Loucy (cell line): ENCODE data around the gene TBX5.

Source experiments
- H2AFZ ChIP-seq: fragments of 200-600 bp; sonication (generic); 2 replicates; pipeline ENCODE4 v1.6.0; 2016; ENCODE audit warnings: antibody characterized with exemption, mild to moderate bottlenecking, low read length, moderate library complexity
- H3F3A ChIP-seq: fragments of 200-600 bp; 2 replicates; pipeline ENCODE4 v1.6.0; 2016; ENCODE audit warnings: antibody characterized with exemption, low read depth, mild to moderate bottlenecking
- H3K27me3 ChIP-seq: fragments of 200-600 bp; sonication (generic); 2 replicates; pipeline ENCODE4 v1.6.1; 2014; ENCODE audit warnings: low read length, mild to moderate bottlenecking; ENCODE audit not compliant: insufficient read depth, poor library complexity, severe bottlenecking
- H3K36me3 ChIP-seq: fragments of 200-600 bp; sonication (generic); 2 replicates; pipeline ENCODE4 v1.6.1; 2016; ENCODE audit warnings: low read length; ENCODE audit not compliant: insufficient read depth
- H3K4me1 ChIP-seq: fragments of 200-600 bp; sonication (generic); 2 replicates; pipeline ENCODE4 v1.5.1; 2014; ENCODE audit warnings: low read length, mild to moderate bottlenecking; ENCODE audit not compliant: insufficient read depth, poor library complexity, severe bottlenecking
- H3K4me2 ChIP-seq: fragments of 200-600 bp; sonication (generic); 2 replicates; pipeline ENCODE4 v1.6.0; 2014; ENCODE audit warnings: antibody characterized with exemption, low read length, low read depth, mild to moderate bottlenecking; ENCODE audit not compliant: poor library complexity, severe bottlenecking
- H3K4me3 ChIP-seq: fragments of 200-600 bp; sonication (generic); 2 replicates; pipeline ENCODE4 v1.5.1; 2014; ENCODE audit warnings: low read length, mild to moderate bottlenecking, mixed read lengths; ENCODE audit not compliant: poor library complexity, severe bottlenecking
- H3K79me2 ChIP-seq: fragments of 200-600 bp; sonication (generic); 2 replicates; pipeline ENCODE4 v1.6.1; 2014; ENCODE audit warnings: low read length; ENCODE audit not compliant: insufficient read depth
- H3K9ac ChIP-seq: fragments of 200-600 bp; sonication (generic); 2 replicates; pipeline ENCODE4 v1.6.0; 2014; ENCODE audit warnings: mild to moderate bottlenecking, low read depth, low read length, moderate library complexity; ENCODE audit not compliant: poor library complexity, severe bottlenecking
- H3K9me2 ChIP-seq: fragments of 200-600 bp; sonication (generic); replicated peaks from 2 replicates; pipeline ENCODE4 v1.6.1; 2016; ENCODE audit warnings: low read depth, low read length, mixed read lengths
- H3K9me3 ChIP-seq: fragments of 200-600 bp; sonication (generic); 2 replicates; pipeline ENCODE4 v1.6.1; 2014; ENCODE audit warnings: mild to moderate bottlenecking, antibody characterized with exemption, low read length, low read depth; ENCODE audit not compliant: insufficient read depth
- H4K20me1 ChIP-seq: fragments of 200-600 bp; sonication (generic); 2 replicates; pipeline ENCODE4 v1.6.0; 2014; ENCODE audit warnings: antibody characterized with exemption, low read length, mild to moderate bottlenecking; ENCODE audit not compliant: insufficient read depth, poor library complexity, severe bottlenecking
- EZH2phosphoT487 ChIP-seq: fragments of 200-600 bp; IDR thresholded peaks from 2 replicates; pipeline ENCODE4 v1.6.1; 2018; ENCODE audit warnings: antibody characterized with exemption, mild to moderate bottlenecking, moderate library complexity, borderline replicate concordance
- TF ChIP-seq, protein P1 (sequence below): fragments of 200-600 bp; sonication (generic); conservative IDR thresholded peaks from 2 replicates; pipeline ENCODE4 v1.5.1; 2014; ENCODE audit warnings: mild to moderate bottlenecking, antibody characterized with exemption, low read length

The TBX5 gene

DNA sequence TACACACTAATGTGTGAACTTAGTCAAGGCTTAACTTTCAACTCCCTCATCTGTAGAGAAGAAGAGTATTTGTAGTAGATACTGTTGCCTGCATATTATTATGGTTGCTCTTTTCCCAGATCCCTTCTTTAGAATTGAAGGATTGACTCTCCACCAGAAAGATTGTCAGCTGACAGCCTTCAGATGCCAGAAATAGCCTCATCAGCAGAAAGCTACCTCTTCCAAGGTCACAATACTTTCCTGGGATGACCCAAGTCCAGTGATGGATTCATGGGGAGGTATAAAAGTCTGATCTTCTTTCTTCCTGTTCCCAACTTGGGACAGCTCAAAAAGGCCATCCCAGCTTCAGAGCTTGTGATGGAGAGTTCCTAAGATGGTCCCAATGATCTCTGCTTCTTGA lies 78.2 kb downstream of the TBX5 start:
- H3K4me1 ChIP-seq = no peaks in the 10 kb centered on the region
- H3K36me3 ChIP-seq = no peaks in the 10 kb centered on the region
- no peak overlapping the region for H3K9ac ChIP-seq
- no peaks in the 10 kb centered on the region; the same call in 1 of the 2 replicates for H3K9me3 ChIP-seq
- H3F3A ChIP-seq = no peaks in the 10 kb centered on the region
- H3K27me3 ChIP-seq = no peaks in the 10 kb centered on the region
- H4K20me1 ChIP-seq = no peaks in the 10 kb centered on the region
- H2AFZ ChIP-seq = no peak overlapping the region
- no peaks in the 10 kb centered on the region for H3K9me2 ChIP-seq
- no peak overlapping the region for H3K4me3 ChIP-seq
- no peaks in the 10 kb centered on the region for H3K79me2 ChIP-seq
- no peak overlapping the region for H3K4me2 ChIP-seq
- TF ChIP-seq, protein P1, sequence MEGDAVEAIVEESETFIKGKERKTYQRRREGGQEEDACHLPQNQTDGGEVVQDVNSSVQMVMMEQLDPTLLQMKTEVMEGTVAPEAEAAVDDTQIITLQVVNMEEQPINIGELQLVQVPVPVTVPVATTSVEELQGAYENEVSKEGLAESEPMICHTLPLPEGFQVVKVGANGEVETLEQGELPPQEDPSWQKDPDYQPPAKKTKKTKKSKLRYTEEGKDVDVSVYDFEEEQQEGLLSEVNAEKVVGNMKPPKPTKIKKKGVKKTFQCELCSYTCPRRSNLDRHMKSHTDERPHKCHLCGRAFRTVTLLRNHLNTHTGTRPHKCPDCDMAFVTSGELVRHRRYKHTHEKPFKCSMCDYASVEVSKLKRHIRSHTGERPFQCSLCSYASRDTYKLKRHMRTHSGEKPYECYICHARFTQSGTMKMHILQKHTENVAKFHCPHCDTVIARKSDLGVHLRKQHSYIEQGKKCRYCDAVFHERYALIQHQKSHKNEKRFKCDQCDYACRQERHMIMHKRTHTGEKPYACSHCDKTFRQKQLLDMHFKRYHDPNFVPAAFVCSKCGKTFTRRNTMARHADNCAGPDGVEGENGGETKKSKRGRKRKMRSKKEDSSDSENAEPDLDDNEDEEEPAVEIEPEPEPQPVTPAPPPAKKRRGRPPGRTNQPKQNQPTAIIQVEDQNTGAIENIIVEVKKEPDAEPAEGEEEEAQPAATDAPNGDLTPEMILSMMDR = no peak
- TF ChIP-seq EZH2phosphoT487 = no peak

DNA sequence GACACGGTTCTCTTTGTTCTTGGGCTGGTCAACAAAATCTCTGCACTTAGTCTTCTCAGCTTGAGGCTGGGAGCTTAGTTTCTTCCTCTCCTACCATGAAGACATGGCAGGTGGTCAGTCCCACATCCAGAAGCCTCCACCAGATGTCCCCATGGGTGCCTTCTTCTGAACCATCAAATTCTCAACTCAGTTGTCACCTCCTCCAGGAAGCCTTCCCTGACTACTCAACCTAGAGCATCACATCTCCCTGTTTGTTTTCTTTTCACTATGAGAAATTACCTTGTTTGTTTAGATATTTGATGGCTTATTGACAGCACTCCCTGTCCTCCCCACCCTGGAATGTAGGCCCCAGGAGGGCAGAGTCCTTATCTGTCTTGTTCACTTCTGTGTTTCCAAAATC lies 84.4 kb downstream of the TBX5 start:
- TF ChIP-seq EZH2phosphoT487 = no peak
- Histone ChIP-seq H3K79me2 (no peaks in the 10 kb centered on the region), H3K4me1 (no peaks in the 10 kb centered on the region), H3K4me2 (no peak overlapping the region), H3K9me2 (no peaks in the 10 kb centered on the region), H2AFZ (no peak overlapping the region), H3F3A (no peaks in the 10 kb centered on the region), H3K4me3 (no peak overlapping the region), H3K27me3 (no peaks in the 10 kb centered on the region), H3K9me3 (no peaks in the 10 kb centered on the region), H3K9ac (no peak overlapping the region), H4K20me1 (no peaks in the 10 kb centered on the region), H3K36me3 (no peaks in the 10 kb centered on the region)

DNA sequence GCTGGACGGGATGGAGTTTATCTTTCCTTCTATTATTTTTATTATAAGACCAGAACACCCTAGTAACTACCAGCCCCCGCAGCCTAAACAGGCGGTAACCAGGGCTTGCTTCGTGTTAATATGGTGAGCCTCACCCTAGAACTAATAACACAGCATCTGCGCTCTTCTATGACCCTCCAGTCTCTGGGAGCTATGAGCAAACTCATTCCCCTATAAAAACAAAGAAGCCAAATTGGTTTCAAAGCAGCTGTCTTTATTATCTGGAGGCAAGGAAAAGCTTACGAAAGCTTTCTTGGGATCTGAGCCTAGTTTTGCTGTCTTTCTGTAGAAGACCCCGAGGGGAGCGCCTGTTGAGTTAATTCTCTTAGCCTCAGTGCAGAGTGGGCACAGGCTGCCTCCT lies 85.0 kb downstream of the TBX5 start:
- H3K4me3 ChIP-seq = no peak overlapping the region
- no peak overlapping the region for H3K9ac ChIP-seq

DNA sequence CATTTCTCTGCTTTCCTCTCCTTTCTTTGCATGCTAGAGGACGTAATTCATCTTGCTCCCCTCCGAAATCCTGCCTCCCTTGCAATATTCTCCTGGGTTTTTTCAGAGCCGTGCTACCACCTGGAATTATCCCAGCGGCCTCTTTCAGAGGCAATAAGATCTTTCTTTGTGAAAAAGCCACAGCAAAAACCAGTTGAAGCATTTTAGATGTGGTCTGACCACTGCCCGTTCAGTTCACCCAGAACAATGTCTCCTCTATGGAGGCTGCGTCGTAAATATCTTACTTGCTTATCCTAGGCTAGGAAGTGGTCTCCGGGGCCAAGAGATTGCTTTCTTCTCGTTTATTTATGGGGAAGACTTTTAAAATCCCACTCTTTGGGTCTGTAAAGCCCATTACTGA lies 85.8 kb downstream of the TBX5 start:
- H3K9ac ChIP-seq = no peak overlapping the region
- no peaks in the 10 kb centered on the region for H3K36me3 ChIP-seq
- no peaks in the 10 kb centered on the region for H3K79me2 ChIP-seq
- H4K20me1 ChIP-seq = no peaks in the 10 kb centered on the region
- H3K9me3 ChIP-seq = no peaks in the 10 kb centered on the region
- no peak for TF ChIP-seq EZH2phosphoT487
- TF ChIP-seq, protein P1 = no peak
- H3F3A ChIP-seq = no peaks in the 10 kb centered on the region
- H3K9me2 ChIP-seq = no peaks in the 10 kb centered on the region
- no peaks in the 10 kb centered on the region for H3K4me1 ChIP-seq
- H3K4me3 ChIP-seq = no peak overlapping the region
- H3K27me3 ChIP-seq = no peaks in the 10 kb centered on the region
- no peak overlapping the region for H3K4me2 ChIP-seq
- no peak overlapping the region for H2AFZ ChIP-seq

More for the DNA sequence above, 85.0 kb downstream of the TBX5 start:
- Histone ChIP-seq H3K9me2 (no peaks in the 10 kb centered on the region), H4K20me1 (no peaks in the 10 kb centered on the region), H3K9me3 (no peaks in the 10 kb centered on the region), H3F3A (no peaks in the 10 kb centered on the region), H3K4me1 (no peaks in the 10 kb centered on the region), H2AFZ (no peak overlapping the region), H3K79me2 (no peaks in the 10 kb centered on the region), H3K27me3 (no peaks in the 10 kb centered on the region), H3K36me3 (no peaks in the 10 kb centered on the region), H3K4me2 (no peak overlapping the region)
- TF ChIP-seq EZH2phosphoT487 = no peak
- TF ChIP-seq, protein P1 = no peak
